Subcutaneous abdominal adipose tissue (tissue), 5 donors: ENCODE data around the gene THADA.

Experiments
- H3K27ac ChIP-seq: one replicate; pipeline ENCODE4 v1.7.0; 2013; ENCODE audit warnings: low read depth, mild to moderate bottlenecking, inconsistent platforms, low read length, moderate library complexity
- H3K27me3 ChIP-seq, 5 donors: one replicate each; pipeline ENCODE4 v1.7.0; 2013; ENCODE audit warnings: low read length in 5 of 5, inconsistent platforms in 1 of 5; ENCODE audit not compliant: control insufficient read depth in 5 of 5, insufficient read depth in 4 of 5
- H3K36me3 ChIP-seq, 5 donors: one replicate each; pipeline ENCODE4 v1.7.0; 2013; ENCODE audit warnings: low read length in 5 of 5; ENCODE audit not compliant: control insufficient read depth in 5 of 5, insufficient read depth in 5 of 5
- H3K4me1 ChIP-seq, 5 donors: one replicate each; pipeline ENCODE4 v1.7.0; 2013; ENCODE audit warnings: low read length in 5 of 5, mild to moderate bottlenecking in 3 of 5, moderate library complexity in 1 of 5; ENCODE audit not compliant: control insufficient read depth in 5 of 5, insufficient read depth in 5 of 5
- H3K4me3 ChIP-seq, 5 donors: one replicate each; pipeline ENCODE4 v1.7.0; 2013; ENCODE audit warnings: low read length in 5 of 5, low read depth in 1 of 5
- H3K9ac ChIP-seq, 5 donors: one replicate each; pipeline ENCODE4 v1.7.0; 2013; ENCODE audit warnings: low read length in 5 of 5, mild to moderate bottlenecking in 4 of 5, moderate library complexity in 3 of 5
- H3K9me3 ChIP-seq, 5 donors: one replicate each; pipeline ENCODE4 v1.7.0; 2013; ENCODE audit warnings: low read length in 5 of 5; ENCODE audit not compliant: control insufficient read depth in 5 of 5
- donor health status: healthy.
- donor health status: healthy.
- donor health status: healthy.
- donor health status: healthy.
- donor health status: healthy.

Gene THADA

DNA sequence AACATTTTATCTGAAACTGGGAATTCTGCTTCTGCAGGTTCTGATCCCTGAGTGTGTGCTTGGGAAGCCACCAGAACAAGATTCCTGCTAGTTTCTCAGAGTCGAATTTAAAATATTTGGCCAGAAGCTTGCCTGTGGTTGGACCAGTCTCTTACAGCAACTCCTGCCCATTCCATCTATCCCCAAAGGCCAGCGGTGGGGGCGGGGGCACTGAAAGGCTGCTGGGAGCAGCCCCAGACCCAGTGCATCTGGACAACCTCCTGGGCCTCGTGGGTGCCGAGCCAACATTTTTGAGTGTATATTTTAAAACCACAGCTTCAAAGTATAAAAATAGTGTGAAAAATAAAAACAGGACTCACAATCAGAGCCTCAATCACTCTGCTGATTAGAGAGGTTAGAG lies 330.8 kb downstream of the THADA start:
- Histone ChIP-seq H3K27me3 (no peaks in the 10 kb centered on the region), H3K4me1 (peaks cover 15 to 58% (median 43%) of the 10 kb centered on the region in 5 donors), H3K9ac (peak overlapping the region in 2 of 5 donors; percentile 37 to 49), H3K27ac (peak overlapping the region; percentile 88), H3K36me3 (peaks cover 0 to 4% (median 0%) of the 10 kb centered on the region in 5 donors), H3K9me3 (no peaks in the 10 kb centered on the region), H3K4me3 (peak overlapping the region in 2 of 5 donors; percentile 17 to 23)

DNA sequence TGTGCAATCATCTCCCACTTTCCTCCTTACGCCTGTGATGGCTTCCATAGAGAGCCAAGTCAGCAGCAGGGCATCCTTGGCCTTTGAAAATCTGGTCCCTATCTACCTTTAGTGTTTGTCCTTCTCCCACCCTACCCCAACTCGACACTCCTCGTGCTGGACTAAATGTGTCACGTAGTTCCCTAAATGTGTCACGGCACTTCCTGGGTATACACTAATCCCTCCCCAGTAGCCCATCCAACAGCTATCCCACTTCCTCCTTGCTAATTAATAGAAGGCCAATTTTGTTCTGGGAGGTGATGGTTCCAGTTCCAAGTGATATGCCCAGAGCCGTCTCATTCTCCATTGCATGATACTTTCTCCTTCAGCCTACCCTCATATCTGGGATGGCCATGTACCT lies 332.9 kb downstream of the THADA start:
- Histone ChIP-seq H3K36me3 (peaks cover 0 to 4% (median 0%) of the 10 kb centered on the region in 5 donors), H3K4me3 (no peak overlapping the region), H3K9me3 (no peaks in the 10 kb centered on the region), H3K9ac (no peak overlapping the region), H3K27me3 (no peaks in the 10 kb centered on the region), H3K27ac (no peak overlapping the region), H3K4me1 (peaks cover 2 to 38% (median 22%) of the 10 kb centered on the region in 5 donors)

GRCh38 chr2:43262239-43262638 lies 333.6 kb downstream of the THADA start:
- no peak overlapping the region for H3K27ac ChIP-seq
- no peaks in the 10 kb centered on the region for H3K27me3 ChIP-seq
- peaks cover 0 to 4% (median 2%) of the 10 kb centered on the region in 5 donors for H3K36me3 ChIP-seq
- H3K4me3 ChIP-seq = no peak overlapping the region
- no peaks in the 10 kb centered on the region for H3K9me3 ChIP-seq
- no peak overlapping the region for H3K9ac ChIP-seq
- H3K4me1 ChIP-seq = peaks cover 2 to 30% (median 20%) of the 10 kb centered on the region in 5 donors

DNA sequence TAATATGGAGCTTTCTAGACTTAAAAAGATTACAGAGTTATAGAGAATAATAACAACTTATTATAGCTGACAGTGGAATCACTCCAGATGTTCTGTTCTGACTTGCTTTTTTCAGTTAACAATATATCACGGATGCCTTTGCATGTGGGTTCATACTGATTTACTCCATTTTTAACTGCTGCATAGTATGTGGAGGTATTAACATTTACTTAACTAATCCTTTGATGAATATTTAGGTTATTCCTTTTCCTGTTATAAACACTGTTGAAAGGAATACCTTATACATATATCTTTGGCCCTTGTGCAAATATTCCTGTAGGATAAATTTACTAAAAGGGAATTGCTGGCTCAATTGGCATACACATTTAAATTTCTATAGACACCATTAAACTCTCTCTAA lies 336.3 kb downstream of the THADA start:
- Histone ChIP-seq H3K27me3 (no peaks in the 10 kb centered on the region), H3K9me3 (no peaks in the 10 kb centered on the region), H3K4me3 (no peak overlapping the region), H3K9ac (no peak overlapping the region), H3K36me3 (peaks cover 0 to 7% (median 4%) of the 10 kb centered on the region in 5 donors), H3K4me1 (peaks cover 0 to 8% (median 6%) of the 10 kb centered on the region in 5 donors), H3K27ac (no peak overlapping the region)

- H3K9ac ChIP-seq = no peak overlapping the region
- H3K36me3 ChIP-seq = peaks cover 0 to 9% (median 6%) of the 10 kb centered on the region in 5 donors
- no peaks in the 10 kb centered on the region for H3K27me3 ChIP-seq
- H3K27ac ChIP-seq = no peak overlapping the region
- no peaks in the 10 kb centered on the region for H3K4me1 ChIP-seq
- H3K4me3 ChIP-seq = no peak overlapping the region
- H3K9me3 ChIP-seq = no peaks in the 10 kb centered on the region
These were observed 337.2 kb downstream of the THADA start for GRCh38 chr2:43258547-43259156.

DNA sequence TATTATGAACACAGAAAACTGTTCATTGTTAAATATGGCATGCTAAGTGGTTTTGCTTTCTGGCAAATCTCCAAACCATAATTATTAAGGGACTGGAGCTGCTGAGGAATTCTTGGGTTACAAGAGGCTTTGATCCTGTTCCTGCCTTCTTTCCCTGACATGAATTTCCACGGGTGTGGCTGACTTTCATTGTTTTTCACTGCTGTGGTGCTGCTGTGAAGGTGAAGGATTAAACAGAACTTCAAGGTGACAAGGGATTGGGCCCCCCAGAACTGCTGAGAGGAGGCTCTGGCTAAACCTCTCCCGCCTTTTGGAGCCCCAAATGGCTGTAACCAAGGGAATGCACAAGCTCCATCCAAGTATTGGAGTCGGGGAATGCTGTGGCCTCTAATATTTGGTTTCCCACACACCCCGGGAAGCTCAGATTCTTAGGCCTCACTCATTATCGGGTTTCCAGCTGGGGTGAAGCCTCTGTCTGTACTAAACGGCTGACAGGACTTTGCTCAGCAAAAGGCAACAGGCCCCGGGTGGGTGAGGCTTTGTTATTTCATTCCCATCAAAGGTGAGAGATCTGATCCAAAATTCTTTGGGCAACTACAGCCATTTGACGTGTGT lies 340.4 kb downstream of the THADA start:
- no peaks in the 10 kb centered on the region for H3K27me3 ChIP-seq
- H3K4me1 ChIP-seq = peaks cover 0 to 11% (median 10%) of the 10 kb centered on the region in 5 donors
- H3K9ac ChIP-seq = no peak overlapping the region
- H3K9me3 ChIP-seq = no peaks in the 10 kb centered on the region
- H3K27ac ChIP-seq = no peak overlapping the region
- no peak overlapping the region for H3K4me3 ChIP-seq
- H3K36me3 ChIP-seq = peaks cover 0 to 7% (median 4%) of the 10 kb centered on the region in 5 donors

GRCh38 chr2:43254331-43254730 lies 341.5 kb downstream of the THADA start:
- no peaks in the 10 kb centered on the region for H3K27me3 ChIP-seq
- H3K4me3 ChIP-seq = no peak overlapping the region
- H3K9me3 ChIP-seq = no peaks in the 10 kb centered on the region
- H3K36me3 ChIP-seq = peaks cover 0 to 7% (median 4%) of the 10 kb centered on the region in 5 donors
- H3K9ac ChIP-seq = no peak overlapping the region
- no peak overlapping the region for H3K27ac ChIP-seq
- peaks cover 0 to 11% (median 10%) of the 10 kb centered on the region in 5 donors for H3K4me1 ChIP-seq

DNA sequence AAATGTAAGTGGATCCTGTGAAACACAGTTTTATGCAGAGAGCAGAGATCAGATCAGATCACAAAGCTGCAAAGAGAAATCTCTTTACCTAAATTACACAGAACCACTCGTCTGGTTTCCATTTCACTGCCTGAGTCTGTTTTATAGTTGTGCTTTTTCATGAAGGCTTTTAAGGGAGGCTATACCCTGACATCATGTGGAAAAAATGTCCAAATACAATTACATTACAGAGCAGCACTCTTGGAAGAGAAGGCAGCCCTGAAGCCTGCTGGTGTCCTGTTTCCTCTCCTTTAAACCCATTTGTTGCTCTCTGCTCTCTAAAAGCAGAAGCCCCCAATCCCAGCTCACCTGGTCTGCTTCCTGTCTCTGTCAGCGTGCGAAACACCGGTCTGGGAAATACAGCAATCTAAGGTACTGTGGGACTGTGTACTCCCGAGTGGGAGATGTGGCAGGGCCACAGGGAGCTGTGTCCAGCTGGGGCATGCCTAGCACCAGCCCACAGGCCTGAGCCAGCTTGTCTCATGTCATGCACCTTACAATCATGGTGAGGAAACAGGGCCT lies 344.6 kb downstream of the THADA start:
- Histone ChIP-seq H3K9me3 (no peaks in the 10 kb centered on the region), H3K4me1 (peaks cover 3 to 18% (median 12%) of the 10 kb centered on the region in 5 donors), H3K9ac (peak overlapping the region in 2 of 5 donors; percentile 45 to 59), H3K36me3 (peaks cover 0 to 4% (median 0%) of the 10 kb centered on the region in 5 donors), H3K27ac (peak overlapping the region; percentile 74), H3K4me3 (no peak overlapping the region), H3K27me3 (no peaks in the 10 kb centered on the region)

DNA sequence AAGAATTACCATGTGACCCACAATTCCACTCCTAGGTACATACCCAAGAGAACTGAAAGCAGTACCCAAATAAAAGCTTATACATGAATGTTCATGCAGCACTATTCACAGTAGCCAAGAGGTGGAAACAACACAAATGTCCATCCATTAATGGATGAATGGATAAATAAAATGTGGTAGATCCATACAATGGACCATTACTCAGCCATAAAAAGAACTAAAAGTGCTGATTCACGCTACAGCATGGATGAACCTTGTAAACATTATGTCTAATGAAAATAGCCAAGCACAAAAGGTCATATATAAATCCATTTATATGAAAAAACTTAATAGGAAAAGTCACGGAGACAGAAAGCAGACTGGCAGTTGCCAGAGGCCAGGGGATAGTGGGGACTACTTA lies 345.8 kb downstream of the THADA start:
- H3K36me3 ChIP-seq = peaks cover 0 to 4% (median 0%) of the 10 kb centered on the region in 5 donors
- H3K4me3 ChIP-seq = no peak overlapping the region
- H3K27me3 ChIP-seq = no peaks in the 10 kb centered on the region
- H3K9me3 ChIP-seq = no peaks in the 10 kb centered on the region
- no peak overlapping the region for H3K9ac ChIP-seq
- H3K27ac ChIP-seq = no peak overlapping the region
- peaks cover 3 to 24% (median 12%) of the 10 kb centered on the region in 5 donors for H3K4me1 ChIP-seq

- Histone ChIP-seq H3K27me3 (no peaks in the 10 kb centered on the region), H3K9ac (no peak overlapping the region), H3K36me3 (no peaks in the 10 kb centered on the region), H3K27ac (no peak overlapping the region), H3K4me3 (no peak overlapping the region), H3K9me3 (no peaks in the 10 kb centered on the region), H3K4me1 (peaks cover 5 to 32% (median 20%) of the 10 kb centered on the region in 5 donors)
These were observed 347.2 kb downstream of the THADA start for GRCh38 chr2:43248621-43249020.
